HL-60 (cell line): ENCODE results near the gene ARSG.
A peak's percentile ranks its signal among the peaks of the same experiment; 100 is the strongest.
"Not testable (repeated sequence)": the region's sequence is repeated elsewhere in the genome, so short reads cannot be mapped to it uniquely, and the experiment has no call there.

ENCODE experiments used
- DNase-seq, 2 experiments: peaks; one replicate each; pipeline ENCODE4 v3.0.0-alpha.2; 2010 to 2020; ENCODE audit warnings: low read depth in 1 of 2, low spot score in 1 of 2
- H3K27ac ChIP-seq: fragments of 250-450 bp; sonication (Bioruptor Pico); replicated peaks from 2 replicates; pipeline ENCODE4 v1.5.1; 2020; ENCODE audit warnings: mild to moderate bottlenecking, moderate library complexity
- H3K27me3 ChIP-seq: fragments of 250-450 bp; sonication (Bioruptor Pico); 2 replicates; pipeline ENCODE4 v1.5.1; 2021; ENCODE audit warnings: mild to moderate bottlenecking, moderate library complexity; ENCODE audit not compliant: insufficient read depth, poor library complexity, severe bottlenecking
- H3K4me3 ChIP-seq: replicated peaks from 2 replicates; pipeline ENCODE4 v1.5.1; 2011; ENCODE audit warnings: mild to moderate bottlenecking, control low read depth, low read length; ENCODE audit not compliant: insufficient read depth
- CTCF ChIP-seq: IDR thresholded peaks from one replicate; pipeline ENCODE4 v1.5.1; 2011; ENCODE audit warnings: low read length, control low read depth, inconsistent platforms; ENCODE audit not compliant: insufficient read depth
- GABPA ChIP-seq: IDR thresholded peaks from 2 replicates; pipeline ENCODE4 v1.6.1; 2012; ENCODE audit warnings: low read depth
- POLR2AphosphoS5 ChIP-seq: IDR thresholded peaks from 2 replicates; pipeline ENCODE4 v1.6.1; 2012; ENCODE audit warnings: low read depth
- REST ChIP-seq: IDR thresholded peaks from 2 replicates; pipeline ENCODE4 v1.6.1; 2012; ENCODE audit warnings: low read depth; ENCODE audit not compliant: insufficient replicate concordance
- SPI1 ChIP-seq: IDR thresholded peaks from 2 replicates; pipeline ENCODE4 v1.6.1; 2012; ENCODE audit warnings: low read depth, mild to moderate bottlenecking, borderline replicate concordance

ARSG gene

GRCh38 chr17:68347380-68347779 lies 56.1 kb downstream of the ARSG start:
- no peak overlapping the region for H3K4me3 ChIP-seq
- TF ChIP-seq SPI1 (peak; percentile 26; the same call in 1 of the 2 replicates), GABPA (no peak)
- peak in 1 of 2 experiments; percentile 51 for DNase-seq
- H3K27ac ChIP-seq = peak overlapping the region; percentile 94
- H3K27me3 ChIP-seq = no peaks in the 10 kb centered on the region

DNA sequence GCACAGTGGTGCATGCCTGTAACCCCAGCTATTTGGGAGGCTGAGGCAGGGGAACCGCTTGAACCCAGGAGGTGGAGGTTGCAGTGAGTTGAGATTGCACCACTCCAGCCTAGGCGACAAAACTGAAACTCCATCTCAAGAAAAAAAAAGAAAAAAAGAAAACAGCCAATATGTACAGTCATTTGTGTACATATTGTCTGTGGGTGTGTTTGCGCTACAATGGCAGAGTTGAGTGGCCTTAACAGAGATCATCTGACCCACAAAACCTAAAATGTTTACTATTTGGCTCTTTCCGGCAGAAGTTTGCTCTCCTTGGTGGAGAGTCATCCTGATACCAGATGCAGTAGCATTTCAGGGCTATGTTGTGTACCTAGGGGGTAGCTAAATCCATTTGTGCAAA lies 57.9 kb downstream of the ARSG start:
- Histone ChIP-seq H3K27me3 (no peaks in the 10 kb centered on the region), H3K27ac (peak overlapping the region; percentile 94; the same call in 1 of the 2 replicates), H3K4me3 (no peak overlapping the region)
- no peak for DNase-seq
- TF ChIP-seq SPI1 (no peak), GABPA (no peak), CTCF (no peak), REST (no peak), POLR2AphosphoS5 (no peak)

DNA sequence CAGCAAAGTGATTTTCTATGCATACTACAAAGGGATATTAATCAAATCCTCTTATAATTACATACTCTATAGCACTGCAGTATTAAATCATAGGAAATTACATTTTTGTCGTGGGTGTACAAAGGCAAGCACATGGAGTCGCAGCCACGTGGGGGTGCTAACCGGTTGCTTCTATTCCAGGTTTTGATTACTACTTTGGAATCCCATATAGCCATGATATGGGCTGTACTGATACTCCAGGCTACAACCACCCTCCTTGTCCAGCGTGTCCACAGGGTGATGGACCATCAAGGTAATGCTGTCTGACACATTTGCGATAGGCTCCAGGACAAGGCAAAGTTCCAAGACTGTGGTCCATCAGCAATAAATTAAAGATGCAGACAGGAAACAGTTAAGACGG lies 60.1 kb downstream of the ARSG start:
- no peak for TF ChIP-seq POLR2AphosphoS5
- no peak for TF ChIP-seq REST
- no peak for TF ChIP-seq SPI1
- no peak for TF ChIP-seq GABPA
- TF ChIP-seq CTCF = no peak
- Histone ChIP-seq H3K27ac (no peak overlapping the region), H3K4me3 (no peak overlapping the region), H3K27me3 (no peaks in the 10 kb centered on the region)
- DNase-seq = no peak

DNA sequence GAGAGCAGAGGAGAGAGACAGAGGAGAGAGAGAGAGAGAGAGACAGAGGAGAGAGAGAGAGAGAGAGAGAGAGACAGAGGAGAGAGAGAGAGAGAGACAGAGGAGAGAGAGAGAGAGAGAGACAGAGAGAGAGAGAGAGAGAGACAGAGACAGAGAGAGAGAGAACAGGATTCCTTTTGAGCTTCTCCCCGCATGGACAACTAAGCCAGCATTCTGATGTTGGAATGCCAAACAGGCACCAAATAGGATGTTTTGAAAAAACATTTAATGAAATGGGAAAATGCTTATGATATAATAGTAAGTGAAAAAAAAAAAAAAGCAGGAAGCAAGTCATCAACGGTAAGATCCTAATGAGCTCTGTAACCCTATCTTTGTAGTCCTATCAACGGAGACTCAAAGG lies 60.7 kb downstream of the ARSG start:
- no peak for DNase-seq
- Histone ChIP-seq H3K27me3 (no peaks in the 10 kb centered on the region), H3K27ac (no peak overlapping the region), H3K4me3 (no peak overlapping the region)
- no peak for TF ChIP-seq POLR2AphosphoS5
- TF ChIP-seq GABPA = no peak
- no peak for TF ChIP-seq SPI1
- TF ChIP-seq REST = no peak
- no peak for TF ChIP-seq CTCF

GRCh38 chr17:68352671-68353070 lies 61.4 kb downstream of the ARSG start:
- DNase-seq, H3K27me3 ChIP-seq, H3K4me3 ChIP-seq, H3K27ac ChIP-seq: not testable (repeated sequence)
